Trophoblast cell (in vitro differentiated cells and primary cell): Measurements from ENCODE around the gene ESRRG.

ENCODE experiments used
- DNase-seq, 2 donors: peaks; one replicate each; pipeline ENCODE4 v3.0.0-alpha.2; 2016
- H2AFZ ChIP-seq: 2 replicates; pipeline ENCODE4 v1.6.1; 2013; ENCODE audit warnings: low read length, moderate library complexity, mild to moderate bottlenecking; ENCODE audit not compliant: insufficient read depth, poor library complexity
- H2AK5ac ChIP-seq: 2 replicates; pipeline ENCODE4 v1.6.1; 2013; ENCODE audit warnings: mild to moderate bottlenecking, low read length
- H2BK120ac ChIP-seq: 2 replicates; pipeline ENCODE4 v1.6.1; 2013; ENCODE audit warnings: low read length, mild to moderate bottlenecking, moderate library complexity; ENCODE audit not compliant: insufficient read depth, poor library complexity
- H2BK12ac ChIP-seq: 2 replicates; pipeline ENCODE4 v1.6.1; 2013; ENCODE audit warnings: mild to moderate bottlenecking, low read length, moderate library complexity
- H2BK5ac ChIP-seq: 2 replicates; pipeline ENCODE4 v1.6.1; 2013; ENCODE audit warnings: low read length, low read depth, moderate library complexity, mild to moderate bottlenecking; ENCODE audit not compliant: poor library complexity
- H3K14ac ChIP-seq: 2 replicates; pipeline ENCODE4 v1.6.1; 2013; ENCODE audit warnings: mild to moderate bottlenecking, low read length
- H3K18ac ChIP-seq: 2 replicates; pipeline ENCODE4 v1.6.1; 2013; ENCODE audit warnings: mild to moderate bottlenecking, low read length
- H3K23ac ChIP-seq: 2 replicates; pipeline ENCODE4 v1.6.1; 2013; ENCODE audit warnings: low read length
- H3K27ac ChIP-seq: 2 replicates; pipeline ENCODE4 v1.5.1; 2013; ENCODE audit warnings: low read depth, mild to moderate bottlenecking, inconsistent platforms, low read length, moderate library complexity
- H3K27me3 ChIP-seq: 2 replicates; pipeline ENCODE4 v1.6.1; 2013; ENCODE audit warnings: inconsistent platforms, mild to moderate bottlenecking, low read length, moderate library complexity; ENCODE audit not compliant: insufficient read depth
- H3K36me3 ChIP-seq, 2 experiments: 1 replicate in 1 of 2; 2 replicates in 1 of 2; pipeline ENCODE4 v1.6.1; 2013; ENCODE audit warnings: low read length in 2 of 2, mild to moderate bottlenecking in 2 of 2, moderate library complexity in 1 of 2; ENCODE audit not compliant: insufficient read depth in 2 of 2, control insufficient read depth in 1 of 2
- H3K4ac ChIP-seq: 2 replicates; pipeline ENCODE4 v1.6.1; 2013; ENCODE audit warnings: low read depth, mild to moderate bottlenecking, low read length, moderate library complexity
- H3K4me1 ChIP-seq, 2 experiments: 1 replicate in 1 of 2; 2 replicates in 1 of 2; pipeline ENCODE4 v1.6.1; 2013; ENCODE audit warnings: low read length in 2 of 2, mild to moderate bottlenecking in 2 of 2, moderate library complexity in 1 of 2; ENCODE audit not compliant: insufficient read depth in 2 of 2, control insufficient read depth in 1 of 2
- H3K4me2 ChIP-seq: 2 replicates; pipeline ENCODE4 v1.6.1; 2013; ENCODE audit warnings: inconsistent platforms, mild to moderate bottlenecking, low read length, moderate library complexity
- H3K4me3 ChIP-seq: 2 replicates; pipeline ENCODE4 v1.5.1; 2013; ENCODE audit warnings: mild to moderate bottlenecking, low read depth, low read length, inconsistent platforms
- H3K79me1 ChIP-seq: one replicate; pipeline ENCODE4 v1.6.1; 2013; ENCODE audit warnings: low read length
- H3K79me2 ChIP-seq: 2 replicates; pipeline ENCODE4 v1.6.1; 2013; ENCODE audit warnings: low read length, mild to moderate bottlenecking; ENCODE audit not compliant: control insufficient read depth, insufficient read depth, poor library complexity
- H3K9ac ChIP-seq: 2 replicates; pipeline ENCODE4 v1.6.1; 2013; ENCODE audit warnings: mild to moderate bottlenecking, low read length
- H3K9me3 ChIP-seq: 2 replicates; pipeline ENCODE4 v1.6.1; 2013; ENCODE audit warnings: low read depth, mild to moderate bottlenecking, control low read depth, inconsistent platforms, low read length; ENCODE audit not compliant: insufficient read depth
- H4K12ac ChIP-seq: 2 replicates; pipeline ENCODE4 v1.6.1; 2013; ENCODE audit warnings: low read depth, mild to moderate bottlenecking, low read length, moderate library complexity
- H4K8ac ChIP-seq: 2 replicates; pipeline ENCODE4 v1.6.1; 2013; ENCODE audit warnings: low read depth, mild to moderate bottlenecking, low read length, moderate library complexity
- H4K91ac ChIP-seq: one replicate; pipeline ENCODE4 v1.6.1; 2013; ENCODE audit warnings: low read depth, mild to moderate bottlenecking, low read length, moderate library complexity
- WGBS: extraction: QIAGEN DNeasy Blood & Tissue Kit; methylation state at CpG from one replicate; pipeline ENCODE4 v1.1.7; 2013; ENCODE audit warnings: missing lambda C conversion rate; ENCODE audit not compliant: insufficient read length, insufficient coverage; ENCODE audit errors: extremely low coverage; 5-methylcytosine and 5-hydroxymethylcytosine counted together

ESRRG gene

DNA sequence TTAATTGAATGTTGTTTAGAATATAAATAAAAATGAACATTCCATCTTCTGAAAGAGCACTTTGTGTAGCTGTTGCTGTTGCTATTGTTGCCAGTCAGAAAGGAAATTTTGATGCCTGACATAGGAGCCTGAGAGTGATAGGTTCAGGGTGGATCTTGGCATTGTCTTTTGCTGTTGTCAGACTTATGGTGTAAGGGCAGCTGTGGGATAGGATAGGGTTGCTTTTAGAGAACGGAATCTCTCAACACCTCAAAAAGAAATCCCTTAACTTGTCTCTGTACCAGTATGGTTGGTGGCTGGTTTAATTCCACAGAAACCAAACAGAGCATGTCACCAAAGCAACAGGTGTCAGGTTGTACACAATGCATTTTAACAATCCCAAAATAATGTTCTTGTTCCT is 62.7 kb downstream of the ESRRG start:
- H3K79me2 ChIP-seq: no peaks in the 10 kb centered on the region
- H3K36me3 ChIP-seq: no peaks in the 10 kb centered on the region
- H2BK120ac ChIP-seq: peak overlapping the region; percentile 60
- H2AFZ ChIP-seq: no peak overlapping the region
- DNase-seq: no peak
- H3K9ac ChIP-seq: no peak overlapping the region
- H3K9me3 ChIP-seq: no peaks in the 10 kb centered on the region
- WGBS: no CpG with 5 or more reads among the region's 1 CpG
- no peak overlapping the region for H2AK5ac ChIP-seq
- no peaks in the 10 kb centered on the region for H3K27me3 ChIP-seq
- no peak overlapping the region for H3K4ac ChIP-seq
- H4K91ac ChIP-seq: no peak overlapping the region
- peaks cover 3% of the 10 kb centered on the region for H3K79me1 ChIP-seq
- H3K4me3 ChIP-seq: no peak overlapping the region
- H2BK5ac ChIP-seq: no peak overlapping the region
- H3K4me1 ChIP-seq: no peaks in the 10 kb centered on the region
- no peak overlapping the region for H2BK12ac ChIP-seq
- H3K27ac ChIP-seq: no peak overlapping the region
- H4K8ac ChIP-seq: no peak overlapping the region
- no peak overlapping the region for H3K23ac ChIP-seq
- H3K18ac ChIP-seq: no peak overlapping the region
- H4K12ac ChIP-seq: no peak overlapping the region
- H3K4me2 ChIP-seq: no peak overlapping the region
- no peak overlapping the region for H3K14ac ChIP-seq

- Histone ChIP-seq H3K18ac (no peak overlapping the region), H3K4ac (no peak overlapping the region), H4K91ac (no peak overlapping the region), H2BK120ac (no peak overlapping the region), H3K27ac (no peak overlapping the region), H3K23ac (no peak overlapping the region), H2BK5ac (no peak overlapping the region), H3K9me3 (no peaks in the 10 kb centered on the region), H2AK5ac (no peak overlapping the region), H3K4me2 (no peak overlapping the region), H4K8ac (no peak overlapping the region), H2AFZ (no peak overlapping the region), H3K4me1 (no peaks in the 10 kb centered on the region), H3K36me3 (no peaks in the 10 kb centered on the region), H3K79me2 (no peaks in the 10 kb centered on the region), H3K79me1 (no peaks in the 10 kb centered on the region), H3K14ac (no peak overlapping the region), H3K9ac (no peak overlapping the region), H3K27me3 (no peaks in the 10 kb centered on the region), H2BK12ac (no peak overlapping the region), H3K4me3 (no peak overlapping the region), H4K12ac (no peak overlapping the region)
- no CpG with 5 or more reads among the region's 4 CpGs for WGBS
- peak; percentile 87 to 94 for DNase-seq
Observed at GRCh38 chr1:216653001-216653400, 70.2 kb downstream of the ESRRG start.

DNA sequence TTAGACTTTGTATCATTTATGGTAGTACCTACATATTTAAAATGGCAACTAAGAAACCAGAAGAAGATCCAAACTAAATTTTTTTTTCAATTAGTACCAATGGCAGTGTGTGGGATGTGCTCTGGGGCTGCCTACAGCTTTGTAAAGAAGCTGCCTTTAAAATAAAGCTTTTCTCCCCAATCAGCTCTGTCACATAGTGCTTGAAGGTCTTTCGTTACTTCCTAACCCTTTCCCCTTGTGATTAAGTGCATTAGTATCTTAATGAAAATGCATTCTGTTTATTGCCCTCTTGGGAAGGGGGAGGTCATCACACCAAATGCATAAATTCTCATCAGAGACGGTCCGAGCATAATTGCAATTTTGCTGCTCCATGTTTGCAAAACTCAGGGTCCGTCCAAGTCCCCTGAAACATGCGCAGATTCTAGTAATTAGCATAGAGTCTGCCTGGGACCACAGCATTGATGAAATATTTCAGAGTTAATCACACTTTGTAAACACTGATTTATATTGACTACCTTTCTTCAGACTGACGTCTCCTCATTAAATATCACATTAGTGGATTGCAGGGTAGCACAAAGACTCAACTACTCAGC is 71.3 kb downstream of the ESRRG start:
- no peak for DNase-seq
- no peak overlapping the region for H4K91ac ChIP-seq

DNA sequence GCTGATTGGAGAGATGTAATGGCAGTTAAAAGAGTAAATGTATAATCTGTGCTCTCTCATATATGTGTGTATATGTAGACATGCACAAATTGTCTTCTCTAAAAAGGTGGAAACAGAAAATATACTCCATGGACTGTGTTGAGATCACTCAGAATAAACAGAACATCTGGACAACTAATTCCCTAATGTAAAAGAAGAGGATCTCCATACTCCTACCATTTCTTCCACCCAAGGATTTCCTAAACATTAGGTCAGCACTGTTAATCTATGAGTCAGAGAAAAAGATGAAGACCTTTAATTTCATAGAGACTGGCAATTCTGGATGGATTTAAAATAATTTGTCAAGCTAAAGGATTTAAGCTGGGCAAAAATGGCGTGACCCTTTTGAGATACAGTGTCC is 80.1 kb downstream of the ESRRG start:
- H2BK120ac ChIP-seq: no peak overlapping the region
- H4K8ac ChIP-seq: no peak overlapping the region
- H3K4me3 ChIP-seq: no peak overlapping the region
- H3K9me3 ChIP-seq: no peaks in the 10 kb centered on the region
- no peaks in the 10 kb centered on the region for H3K36me3 ChIP-seq
- no peak overlapping the region for H2BK12ac ChIP-seq
- no peak overlapping the region for H2BK5ac ChIP-seq
- no peak overlapping the region for H3K9ac ChIP-seq
- no peak overlapping the region for H4K91ac ChIP-seq
- H3K79me1 ChIP-seq: no peaks in the 10 kb centered on the region
- H3K79me2 ChIP-seq: no peaks in the 10 kb centered on the region
- no peaks in the 10 kb centered on the region for H3K27me3 ChIP-seq
- no peak overlapping the region for H3K14ac ChIP-seq
- H2AFZ ChIP-seq: no peak overlapping the region
- H3K18ac ChIP-seq: no peak overlapping the region
- no peak overlapping the region for H3K4me2 ChIP-seq
- no peak for DNase-seq
- no peak overlapping the region for H2AK5ac ChIP-seq
- H3K27ac ChIP-seq: no peak overlapping the region
- no peak overlapping the region for H3K4ac ChIP-seq
- no peak overlapping the region for H3K23ac ChIP-seq
- no peak overlapping the region for H4K12ac ChIP-seq
- H3K4me1 ChIP-seq: no peaks in the 10 kb centered on the region
- no CpG with 5 or more reads among the region's 1 CpG for WGBS

More for the DNA sequence above, 71.3 kb downstream of the ESRRG start:
- H2BK5ac ChIP-seq: no peak overlapping the region
- H3K23ac ChIP-seq: no peak overlapping the region
- H3K9ac ChIP-seq: no peak overlapping the region
- H2AFZ ChIP-seq: no peak overlapping the region
- H3K4me1 ChIP-seq: no peaks in the 10 kb centered on the region
- H3K14ac ChIP-seq: no peak overlapping the region
- no peak overlapping the region for H4K8ac ChIP-seq
- no peak overlapping the region for H3K4me3 ChIP-seq
- no peak overlapping the region for H3K27ac ChIP-seq
- H2BK12ac ChIP-seq: no peak overlapping the region
- H3K4ac ChIP-seq: no peak overlapping the region
- no peak overlapping the region for H3K4me2 ChIP-seq
- no peaks in the 10 kb centered on the region for H3K79me1 ChIP-seq
- no CpG with 5 or more reads among the region's 6 CpGs for WGBS
- no peaks in the 10 kb centered on the region for H3K36me3 ChIP-seq
- H2BK120ac ChIP-seq: no peak overlapping the region
- no peaks in the 10 kb centered on the region for H3K9me3 ChIP-seq
- H4K12ac ChIP-seq: no peak overlapping the region
- H3K18ac ChIP-seq: no peak overlapping the region
- H3K79me2 ChIP-seq: no peaks in the 10 kb centered on the region
- no peak overlapping the region for H2AK5ac ChIP-seq
- no peaks in the 10 kb centered on the region for H3K27me3 ChIP-seq
